ES-I3 (cell line): ENCODE data around the gene SLC16A4.

Experiments used
- H3K36me3 ChIP-seq: 2 replicates; pipeline ENCODE4 v1.6.1; 2013; ENCODE audit warnings: mild to moderate bottlenecking, low read length, control low read depth, moderate library complexity; ENCODE audit not compliant: insufficient read depth
- H3K4me1 ChIP-seq: 2 replicates; pipeline ENCODE4 v1.6.1; 2013; ENCODE audit warnings: mild to moderate bottlenecking, control low read depth, low read length; ENCODE audit not compliant: insufficient read depth
- H3K9ac ChIP-seq: 2 replicates; pipeline ENCODE4 v1.6.1; 2013; ENCODE audit warnings: low read depth, mild to moderate bottlenecking, low read length, moderate library complexity
- H3K9me3 ChIP-seq: 2 replicates; pipeline ENCODE4 v1.6.1; 2013; ENCODE audit warnings: mild to moderate bottlenecking, low read length, moderate library complexity; ENCODE audit not compliant: control insufficient read depth, insufficient read depth

The SLC16A4 gene

GRCh38 chr1:110319332-110320167, 71.3 kb downstream of the SLC16A4 start:
- Histone ChIP-seq H3K9me3 (no peaks in the 10 kb centered on the region), H3K4me1 (no peaks in the 10 kb centered on the region), H3K36me3 (no peaks in the 10 kb centered on the region), H3K9ac (no peak overlapping the region)

GRCh38 chr1:110318046-110318445, 72.8 kb downstream of the SLC16A4 start:
- no peaks in the 10 kb centered on the region for H3K9me3 ChIP-seq
- no peaks in the 10 kb centered on the region for H3K4me1 ChIP-seq
- H3K36me3 ChIP-seq, result no peaks in the 10 kb centered on the region
- no peak overlapping the region for H3K9ac ChIP-seq

- H3K36me3 ChIP-seq, result no peaks in the 10 kb centered on the region
- H3K9me3 ChIP-seq, result no peaks in the 10 kb centered on the region
- H3K4me1 ChIP-seq, result no peaks in the 10 kb centered on the region
- no peak overlapping the region for H3K9ac ChIP-seq
Measured at GRCh38 chr1:110316735-110317134, 74.1 kb downstream of the SLC16A4 start.
